H9 (cell line): Measurements from ENCODE around the gene PKMYT1. TPM values are rescaled to one million over a fixed set of nuclear protein-coding genes. Genes with fewer than 3 reads are reported as not detected.

ENCODE experiments used
- DNase-seq: peaks from one replicate; pipeline ENCODE4 v3.0.0-alpha.2; 2017
- H2AFZ ChIP-seq: one replicate; pipeline ENCODE4 v1.6.1; 2013; ENCODE audit warnings: mild to moderate bottlenecking, low read length, control low read depth, moderate library complexity
- H2AK5ac ChIP-seq: 2 replicates; pipeline ENCODE4 v1.6.1; 2013; ENCODE audit warnings: low read length, control low read depth, mixed read lengths; ENCODE audit not compliant: insufficient read length
- H2BK120ac ChIP-seq: one replicate; pipeline ENCODE4 v1.6.1; 2013; ENCODE audit warnings: low read depth, mild to moderate bottlenecking, low read length, control low read depth, inconsistent platforms; ENCODE audit not compliant: poor library complexity, severe bottlenecking
- H2BK12ac ChIP-seq: 2 replicates; pipeline ENCODE4 v1.6.1; 2013; ENCODE audit warnings: low read length, control low read depth, mixed read lengths, low read depth; ENCODE audit not compliant: insufficient read length
- H2BK15ac ChIP-seq: 2 replicates; pipeline ENCODE4 v1.6.1; 2013; ENCODE audit warnings: low read depth, low read length, control low read depth
- H2BK20ac ChIP-seq: one replicate; pipeline ENCODE4 v1.6.1; 2013; ENCODE audit warnings: low read depth, mild to moderate bottlenecking, low read length, control low read depth, inconsistent platforms; ENCODE audit not compliant: poor library complexity, severe bottlenecking
- H2BK5ac ChIP-seq: 2 replicates; pipeline ENCODE4 v1.6.1; 2013; ENCODE audit warnings: low read length, control low read depth, mixed read lengths; ENCODE audit not compliant: insufficient read length
- H3K14ac ChIP-seq: 2 replicates; pipeline ENCODE4 v1.6.1; 2013; ENCODE audit warnings: low read length, control low read depth; ENCODE audit not compliant: insufficient read depth
- H3K18ac ChIP-seq: 2 replicates; pipeline ENCODE4 v1.6.1; 2013; ENCODE audit warnings: low read depth, mild to moderate bottlenecking, mixed read lengths, low read length, control low read depth; ENCODE audit not compliant: insufficient read length
- H3K23ac ChIP-seq: 2 replicates; pipeline ENCODE4 v1.6.1; 2013; ENCODE audit warnings: low read length, control low read depth, mixed read lengths, low read depth; ENCODE audit not compliant: insufficient read length
- H3K23me2 ChIP-seq: 2 replicates; pipeline ENCODE4 v1.6.1; 2013; ENCODE audit warnings: low read depth, mild to moderate bottlenecking, mixed read lengths, low read length, control low read depth; ENCODE audit not compliant: insufficient read length, poor library complexity, severe bottlenecking
- H3K27ac ChIP-seq: 2 replicates; pipeline ENCODE4 v1.5.1; 2013; ENCODE audit warnings: low read length, control low read depth, mixed read lengths, low read depth; ENCODE audit not compliant: insufficient read length
- H3K27me3 ChIP-seq: 2 replicates; pipeline ENCODE4 v1.6.1; 2013; ENCODE audit warnings: low read length, control low read depth, inconsistent platforms; ENCODE audit not compliant: insufficient read depth
- H3K4ac ChIP-seq: 2 replicates; pipeline ENCODE4 v1.6.1; 2013; ENCODE audit warnings: low read depth, mild to moderate bottlenecking, control low read depth, inconsistent platforms, low read length, moderate library complexity
- H3K4me1 ChIP-seq: 2 replicates; pipeline ENCODE4 v1.6.1; 2013; ENCODE audit warnings: low read length, control low read depth, inconsistent platforms; ENCODE audit not compliant: insufficient read depth
- H3K4me2 ChIP-seq: 2 replicates; pipeline ENCODE4 v1.6.1; 2013; ENCODE audit warnings: low read length, control low read depth, mixed read lengths; ENCODE audit not compliant: insufficient read length, insufficient read depth
- H3K56ac ChIP-seq: 2 replicates; pipeline ENCODE4 v1.6.1; 2013; ENCODE audit warnings: low read depth, mild to moderate bottlenecking, mixed read lengths, low read length, control low read depth; ENCODE audit not compliant: insufficient read length
- H3K79me1 ChIP-seq: 2 replicates; pipeline ENCODE4 v1.6.1; 2013; ENCODE audit warnings: low read depth, mild to moderate bottlenecking, moderate library complexity, low read length, control low read depth, inconsistent platforms; ENCODE audit not compliant: insufficient read depth, poor library complexity, severe bottlenecking
- H3K79me2 ChIP-seq: 2 replicates; pipeline ENCODE4 v1.6.1; 2013; ENCODE audit warnings: low read length, control low read depth, inconsistent platforms; ENCODE audit not compliant: insufficient read depth
- H3K9ac ChIP-seq: 2 replicates; pipeline ENCODE4 v1.6.1; 2013; ENCODE audit warnings: low read length, control low read depth, mixed read lengths; ENCODE audit not compliant: insufficient read length; ENCODE audit errors: extremely low read depth
- H3K9me3 ChIP-seq: one replicate; pipeline ENCODE4 v1.6.1; 2013; ENCODE audit warnings: low read depth, low read length, inconsistent platforms; ENCODE audit not compliant: control insufficient read depth
- H3T11ph ChIP-seq: one replicate; pipeline ENCODE4 v1.6.1; 2013; ENCODE audit warnings: mild to moderate bottlenecking, low read length, control low read depth, inconsistent platforms
- H4K20me1 ChIP-seq: one replicate; pipeline ENCODE4 v1.6.1; 2013; ENCODE audit not compliant: control insufficient read depth, insufficient read length, insufficient read depth
- H4K5ac ChIP-seq: 2 replicates; pipeline ENCODE4 v1.6.1; 2013; ENCODE audit warnings: low read depth, mild to moderate bottlenecking, mixed read lengths, low read length, control low read depth; ENCODE audit not compliant: insufficient read length
- H4K8ac ChIP-seq: replicated peaks from 2 replicates; pipeline ENCODE4 v1.6.1; 2013; ENCODE audit warnings: low read length, control low read depth, mixed read lengths, low read depth; ENCODE audit not compliant: insufficient read length
- H4K91ac ChIP-seq: 2 replicates; pipeline ENCODE4 v1.6.1; 2013; ENCODE audit warnings: low read depth, mild to moderate bottlenecking, moderate library complexity, mixed read lengths, low read length, control low read depth; ENCODE audit not compliant: insufficient read length
- H3K27ac Mint-ChIP-seq, 3 experiments: 2 replicates in 2 of 3; 3 replicates in 1 of 3; pipeline ENCODE4 v1.8.0; 2020 to 2021; ENCODE audit warnings: mixed read lengths in 3 of 3, mild to moderate bottlenecking in 1 of 3, moderate library complexity in 1 of 3
- H3K27me3 Mint-ChIP-seq: 2 replicates; pipeline ENCODE4 v1.8.0; 2021; ENCODE audit warnings: low read depth, mild to moderate bottlenecking, moderate library complexity, mixed read lengths
- H3K36me3 Mint-ChIP-seq, 3 experiments: 2 replicates in 2 of 3; 3 replicates in 1 of 3; pipeline ENCODE4 v1.8.0; 2020 to 2021; ENCODE audit warnings: low read depth in 3 of 3, mixed read lengths in 3 of 3; ENCODE audit not compliant: insufficient read depth in 1 of 3
- H3K4me1 Mint-ChIP-seq, 2 experiments: 2 replicates each; pipeline ENCODE4 v1.8.0; 2020; ENCODE audit warnings: mixed read lengths in 2 of 2
- H3K4me3 Mint-ChIP-seq, 2 experiments: 2 replicates in 1 of 2; 3 replicates in 1 of 2; pipeline ENCODE4 v1.8.0; 2020 to 2021; ENCODE audit warnings: mild to moderate bottlenecking in 2 of 2, mixed read lengths in 2 of 2, moderate library complexity in 1 of 2
- H3K9me3 Mint-ChIP-seq, 2 experiments: 2 replicates in 1 of 2; 3 replicates in 1 of 2; pipeline ENCODE4 v1.8.0; 2020; ENCODE audit warnings: mild to moderate bottlenecking in 2 of 2, mixed read lengths in 2 of 2, moderate library complexity in 1 of 2
- WGBS: extraction: QIAGEN DNeasy Blood & Tissue Kit; methylation state at CpG from one replicate; pipeline ENCODE4 v1.1.7; 2013; ENCODE audit warnings: missing lambda C conversion rate, low lambda C conversion rate, mixed read lengths; ENCODE audit not compliant: insufficient read length; ENCODE audit errors: extremely low coverage; 5-methylcytosine and 5-hydroxymethylcytosine counted together
- total RNA-seq: library from RNA; stranded (reverse); gene quantifications from 2 replicates; pipeline ENCODE4 v1.2.1, GENCODE V29; 2021
- TF ChIP-seq, protein P1 (sequence below): fragments of 200-600 bp; sonication (generic); conservative IDR thresholded peaks from 3 replicates; pipeline ENCODE4 v1.8.0; 2021; ENCODE audit warnings: antibody characterized with exemption, mild to moderate bottlenecking

The PKMYT1 gene
- total RNA-seq, 1 experiment from 2014 or later: 114 TPM

GRCh38 chr16:2938206-2938605, 42.0 kb downstream of the PKMYT1 start:
- Histone ChIP-seq H3K4me1 (no peaks in the 10 kb centered on the region), H2AFZ (no peak overlapping the region), H4K8ac (no peak overlapping the region), H3K18ac (no peak overlapping the region), H4K20me1 (no peaks in the 10 kb centered on the region), H3K56ac (no peak overlapping the region), H3K23ac (no peak overlapping the region), H3K79me1 (no peaks in the 10 kb centered on the region), H2BK20ac (no peak overlapping the region), H3K27ac (no peak overlapping the region), H4K91ac (no peak overlapping the region), H3K9me3 (no peaks in the 10 kb centered on the region), H3K14ac (no peak overlapping the region), H3K27me3 (no peaks in the 10 kb centered on the region), H4K5ac (no peak overlapping the region), H3K4ac (no peak overlapping the region), H3K4me2 (no peak overlapping the region), H2AK5ac (no peak overlapping the region), H2BK15ac (no peak overlapping the region), H2BK12ac (no peak overlapping the region), H3K9ac (no peak overlapping the region), H3K23me2 (no peaks in the 10 kb centered on the region), H2BK120ac (no peak overlapping the region), H2BK5ac (no peak overlapping the region), H3K79me2 (no peaks in the 10 kb centered on the region), H3T11ph (no peak overlapping the region)
- no peak overlapping the region for H3K27ac Mint-ChIP-seq
- H3K27me3 Mint-ChIP-seq: no peaks in the 10 kb centered on the region
- H3K9me3 Mint-ChIP-seq: no peaks in the 10 kb centered on the region
- no CpG with 5 or more reads among the region's 12 CpGs for WGBS
- no peak for DNase-seq
- H3K36me3 Mint-ChIP-seq: peaks cover 8 to 28% (median 28%) of the 10 kb centered on the region in 3 experiments; a peak in 6 of 7 replicates
- no peak overlapping the region for H3K4me3 Mint-ChIP-seq
- TF ChIP-seq, protein P1, sequence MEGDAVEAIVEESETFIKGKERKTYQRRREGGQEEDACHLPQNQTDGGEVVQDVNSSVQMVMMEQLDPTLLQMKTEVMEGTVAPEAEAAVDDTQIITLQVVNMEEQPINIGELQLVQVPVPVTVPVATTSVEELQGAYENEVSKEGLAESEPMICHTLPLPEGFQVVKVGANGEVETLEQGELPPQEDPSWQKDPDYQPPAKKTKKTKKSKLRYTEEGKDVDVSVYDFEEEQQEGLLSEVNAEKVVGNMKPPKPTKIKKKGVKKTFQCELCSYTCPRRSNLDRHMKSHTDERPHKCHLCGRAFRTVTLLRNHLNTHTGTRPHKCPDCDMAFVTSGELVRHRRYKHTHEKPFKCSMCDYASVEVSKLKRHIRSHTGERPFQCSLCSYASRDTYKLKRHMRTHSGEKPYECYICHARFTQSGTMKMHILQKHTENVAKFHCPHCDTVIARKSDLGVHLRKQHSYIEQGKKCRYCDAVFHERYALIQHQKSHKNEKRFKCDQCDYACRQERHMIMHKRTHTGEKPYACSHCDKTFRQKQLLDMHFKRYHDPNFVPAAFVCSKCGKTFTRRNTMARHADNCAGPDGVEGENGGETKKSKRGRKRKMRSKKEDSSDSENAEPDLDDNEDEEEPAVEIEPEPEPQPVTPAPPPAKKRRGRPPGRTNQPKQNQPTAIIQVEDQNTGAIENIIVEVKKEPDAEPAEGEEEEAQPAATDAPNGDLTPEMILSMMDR: no peak
- H3K4me1 Mint-ChIP-seq: no peaks in the 10 kb centered on the region
